Activated T-cell treated with anti-CD3 and anti-CD28 coated beads, Interleukin-2, amount 50 U/mL, for 4 hours (primary cell): Measurements from ENCODE around the gene LHX2. TPM values are rescaled to one million over a fixed set of nuclear protein-coding genes. Genes with fewer than 3 reads are reported as not detected.

Source experiments
- ATAC-seq, 2 donors: fragments of 200-7000 bp; cut with Tn5 transposase; one replicate each; pipeline ENCODE4 v1.10.0; 2021
- DNase-seq: peaks from one replicate; pipeline ENCODE4 v3.0.0-alpha.2; 2020
- H3K27me3 Mint-ChIP-seq: one replicate; pipeline ENCODE4 v1.8.0; 2021; ENCODE audit warnings: low read depth, mixed read lengths
- H3K36me3 Mint-ChIP-seq: one replicate; pipeline ENCODE4 v1.8.0; 2022; ENCODE audit warnings: mixed read lengths; ENCODE audit not compliant: insufficient read depth
- H3K4me1 Mint-ChIP-seq: one replicate; pipeline ENCODE4 v1.8.0; 2021; ENCODE audit warnings: low read depth, mixed read lengths
- H3K4me3 Mint-ChIP-seq: one replicate; pipeline ENCODE4 v1.8.0; 2021; ENCODE audit warnings: mild to moderate bottlenecking, moderate library complexity, mixed read lengths
- H3K9me3 Mint-ChIP-seq: one replicate; pipeline ENCODE4 v1.8.0; 2021; ENCODE audit warnings: mixed read lengths
- total RNA-seq, 3 donors: library from RNA; stranded (reverse); gene quantifications; one replicate each; pipeline ENCODE4 v1.2.1, GENCODE V29; 2021

The LHX2 gene
- total RNA-seq, 3 donors from 2014 or later, result 0.10 TPM; not detected in 2

DNA sequence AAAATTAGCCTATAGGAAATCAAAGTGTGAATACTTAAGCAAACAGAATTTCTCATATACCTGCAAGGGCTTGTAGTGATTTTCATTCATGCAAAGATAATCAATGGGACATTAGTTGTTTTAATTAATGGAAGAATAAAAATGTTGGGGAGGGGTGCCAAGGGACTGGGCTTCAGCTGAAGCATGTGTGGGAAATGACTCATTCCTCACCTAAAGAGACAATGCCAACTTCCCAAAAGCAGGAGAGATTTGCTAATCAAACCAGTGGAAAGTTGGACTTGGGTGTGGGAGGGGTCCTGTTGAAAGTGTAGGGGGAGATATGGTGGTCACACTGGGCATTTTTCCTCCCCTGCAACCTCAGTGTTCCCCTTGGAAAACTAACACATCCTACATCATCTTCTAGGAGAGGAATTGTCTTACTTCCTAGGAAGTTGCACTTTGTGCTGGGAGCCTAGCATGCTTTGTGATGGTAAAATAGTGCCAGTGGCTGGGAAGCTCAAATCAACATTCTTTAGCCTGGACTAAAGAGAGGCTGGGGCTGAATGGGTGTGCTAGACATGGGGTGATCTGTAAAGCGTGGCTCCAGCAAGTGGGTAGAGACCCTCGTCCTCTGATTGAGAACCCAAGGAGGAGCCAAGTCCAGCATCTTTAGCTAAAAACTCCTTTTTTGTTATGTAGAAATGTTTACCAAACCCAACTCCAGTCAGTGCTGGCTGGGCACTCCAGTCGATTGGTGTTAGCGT, 6.4 kb upstream of the LHX2 start:
- Mint-ChIP-seq H3K4me1 (peaks cover 22% of the 10 kb centered on the region), H3K4me3 (no peak overlapping the region), H3K27me3 (peaks cover 96% of the 10 kb centered on the region), H3K36me3 (no peaks in the 10 kb centered on the region), H3K9me3 (no peaks in the 10 kb centered on the region)
- ATAC-seq, result no peak
- DNase-seq, result no peak

DNA sequence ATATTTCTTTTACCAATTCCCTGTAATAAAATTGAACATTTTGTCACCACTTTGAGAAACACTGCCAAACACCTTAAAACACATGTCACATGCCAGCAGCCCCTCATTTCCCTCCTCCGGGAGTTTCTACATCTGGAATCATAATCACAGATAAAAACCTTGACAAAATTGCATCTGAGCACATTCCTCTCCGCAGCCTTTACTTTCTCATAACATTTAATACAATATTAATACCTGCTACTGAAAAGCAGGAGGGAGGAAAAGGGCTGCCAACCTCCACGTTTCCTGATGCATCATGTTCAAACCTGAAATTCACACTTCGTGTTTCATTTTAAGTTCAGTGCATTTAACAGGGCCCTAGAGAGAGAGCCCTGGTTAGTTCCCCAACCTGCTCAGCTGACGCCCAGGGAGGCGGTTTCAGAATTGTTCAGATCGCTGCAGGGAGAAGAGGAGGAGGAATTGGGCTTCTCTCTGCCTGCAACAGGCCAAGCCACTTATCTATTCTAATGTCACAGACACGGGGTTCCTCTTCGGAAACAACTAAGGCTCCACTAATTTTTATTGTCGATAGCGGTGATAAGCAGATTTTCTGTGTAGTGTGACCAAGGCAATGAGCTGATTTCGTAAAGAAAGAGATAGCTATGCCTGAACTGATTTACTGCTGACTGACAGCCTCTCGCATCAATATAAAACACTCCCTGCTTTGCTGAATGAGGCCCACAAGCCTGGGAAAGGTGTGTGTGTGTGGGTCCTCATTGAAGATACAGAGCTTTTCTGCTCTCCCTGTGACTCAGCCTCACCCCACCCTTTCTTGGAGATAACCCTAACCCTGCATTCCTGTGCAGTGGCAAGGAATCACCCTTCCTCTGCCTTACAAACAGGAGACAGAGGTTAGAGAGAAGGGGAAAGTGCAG, 4.9 kb upstream of the LHX2 start:
- H3K36me3 Mint-ChIP-seq, result no peaks in the 10 kb centered on the region
- DNase-seq (no peak), ATAC-seq (no peak)
- no peaks in the 10 kb centered on the region for H3K9me3 Mint-ChIP-seq
- peaks cover 18% of the 10 kb centered on the region for H3K4me1 Mint-ChIP-seq
- H3K27me3 Mint-ChIP-seq, result peaks cover 86% of the 10 kb centered on the region
- no peak overlapping the region for H3K4me3 Mint-ChIP-seq

- H3K4me1 Mint-ChIP-seq, result peaks cover 18% of the 10 kb centered on the region
- ATAC-seq (no peak), DNase-seq (no peak)
- H3K4me3 Mint-ChIP-seq, result no peak overlapping the region
- H3K36me3 Mint-ChIP-seq, result no peaks in the 10 kb centered on the region
- H3K9me3 Mint-ChIP-seq, result no peaks in the 10 kb centered on the region
- peaks cover 78% of the 10 kb centered on the region for H3K27me3 Mint-ChIP-seq
These were observed 3.8 kb upstream of the LHX2 start for GRCh38 chr9:124007565-124008302.

- peak; percentile 55 for ATAC-seq
- Mint-ChIP-seq H3K36me3 (no peaks in the 10 kb centered on the region), H3K27me3 (peaks cover 78% of the 10 kb centered on the region), H3K9me3 (no peaks in the 10 kb centered on the region), H3K4me3 (no peak overlapping the region), H3K4me1 (peaks cover 20% of the 10 kb centered on the region)
- DNase-seq, result no peak
These were observed 3.3 kb upstream of the LHX2 start for GRCh38 chr9:124008303-124008693.

- Mint-ChIP-seq H3K36me3 (no peaks in the 10 kb centered on the region), H3K9me3 (no peaks in the 10 kb centered on the region), H3K27me3 (peaks cover 77% of the 10 kb centered on the region), H3K4me3 (no peak overlapping the region), H3K4me1 (peaks cover 22% of the 10 kb centered on the region)
- DNase-seq (no peak), ATAC-seq (peak in 1 of 2 donors; percentile 27)
These were observed 2.7 kb upstream of the LHX2 start for GRCh38 chr9:124008694-124009530.

DNA sequence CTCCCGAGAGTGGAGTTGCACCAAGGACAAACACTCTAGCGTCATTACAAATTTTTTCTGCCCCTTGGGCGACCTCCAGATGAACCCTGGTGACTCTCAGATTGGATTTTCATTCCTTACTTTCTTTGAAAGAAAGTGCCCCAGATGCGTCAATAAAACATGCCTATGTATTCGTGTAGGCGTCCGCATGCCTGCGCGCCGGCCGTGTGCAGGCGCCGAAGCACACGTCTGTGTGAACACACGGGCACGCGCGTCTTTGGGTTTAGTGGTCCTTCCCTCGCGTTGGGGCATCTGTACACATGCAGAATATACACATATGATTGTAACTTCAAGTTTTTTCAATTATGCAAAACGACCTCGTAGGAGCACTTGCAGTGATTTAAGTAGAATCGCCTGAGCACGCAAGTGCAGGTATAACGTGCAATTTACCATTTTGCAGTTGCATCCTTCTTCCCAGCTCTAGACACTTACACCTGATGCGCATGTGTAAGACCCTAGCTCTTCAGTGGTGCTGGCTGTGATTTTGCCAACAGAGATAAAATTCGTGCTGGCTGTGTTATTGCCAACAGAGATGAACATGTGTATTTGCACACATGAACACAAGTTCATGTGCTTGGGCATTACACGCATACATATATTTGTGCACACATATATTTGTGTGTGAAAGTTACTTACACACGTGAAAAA, 1.9 kb upstream of the LHX2 start:
- Mint-ChIP-seq H3K36me3 (no peaks in the 10 kb centered on the region), H3K4me1 (peaks cover 22% of the 10 kb centered on the region), H3K9me3 (no peaks in the 10 kb centered on the region), H3K4me3 (no peak overlapping the region), H3K27me3 (peaks cover 77% of the 10 kb centered on the region)
- no peak for ATAC-seq
- no peak for DNase-seq

- Mint-ChIP-seq H3K36me3 (no peaks in the 10 kb centered on the region), H3K4me1 (peaks cover 22% of the 10 kb centered on the region), H3K27me3 (peaks cover 74% of the 10 kb centered on the region), H3K4me3 (no peak overlapping the region), H3K9me3 (no peaks in the 10 kb centered on the region)
- ATAC-seq (no peak), DNase-seq (no peak)
These were observed 1.3 kb upstream of the LHX2 start for GRCh38 chr9:124010303-124010664.

GRCh38 chr9:124010665-124011321, 775 bp upstream of the LHX2 start:
- Mint-ChIP-seq H3K27me3 (peaks cover 74% of the 10 kb centered on the region), H3K9me3 (no peaks in the 10 kb centered on the region), H3K4me3 (no peak overlapping the region), H3K36me3 (no peaks in the 10 kb centered on the region), H3K4me1 (peaks cover 26% of the 10 kb centered on the region)
- ATAC-seq (no peak), DNase-seq (no peak)

GRCh38 chr9:124012368-124013301, 1.1 kb downstream of the LHX2 start:
- no peak overlapping the region for H3K4me3 Mint-ChIP-seq
- DNase-seq (no peak), ATAC-seq (no peak)
- peaks cover 37% of the 10 kb centered on the region for H3K4me1 Mint-ChIP-seq
- no peaks in the 10 kb centered on the region for H3K9me3 Mint-ChIP-seq
- no peaks in the 10 kb centered on the region for H3K36me3 Mint-ChIP-seq
- H3K27me3 Mint-ChIP-seq, result peaks cover 70% of the 10 kb centered on the region

DNA sequence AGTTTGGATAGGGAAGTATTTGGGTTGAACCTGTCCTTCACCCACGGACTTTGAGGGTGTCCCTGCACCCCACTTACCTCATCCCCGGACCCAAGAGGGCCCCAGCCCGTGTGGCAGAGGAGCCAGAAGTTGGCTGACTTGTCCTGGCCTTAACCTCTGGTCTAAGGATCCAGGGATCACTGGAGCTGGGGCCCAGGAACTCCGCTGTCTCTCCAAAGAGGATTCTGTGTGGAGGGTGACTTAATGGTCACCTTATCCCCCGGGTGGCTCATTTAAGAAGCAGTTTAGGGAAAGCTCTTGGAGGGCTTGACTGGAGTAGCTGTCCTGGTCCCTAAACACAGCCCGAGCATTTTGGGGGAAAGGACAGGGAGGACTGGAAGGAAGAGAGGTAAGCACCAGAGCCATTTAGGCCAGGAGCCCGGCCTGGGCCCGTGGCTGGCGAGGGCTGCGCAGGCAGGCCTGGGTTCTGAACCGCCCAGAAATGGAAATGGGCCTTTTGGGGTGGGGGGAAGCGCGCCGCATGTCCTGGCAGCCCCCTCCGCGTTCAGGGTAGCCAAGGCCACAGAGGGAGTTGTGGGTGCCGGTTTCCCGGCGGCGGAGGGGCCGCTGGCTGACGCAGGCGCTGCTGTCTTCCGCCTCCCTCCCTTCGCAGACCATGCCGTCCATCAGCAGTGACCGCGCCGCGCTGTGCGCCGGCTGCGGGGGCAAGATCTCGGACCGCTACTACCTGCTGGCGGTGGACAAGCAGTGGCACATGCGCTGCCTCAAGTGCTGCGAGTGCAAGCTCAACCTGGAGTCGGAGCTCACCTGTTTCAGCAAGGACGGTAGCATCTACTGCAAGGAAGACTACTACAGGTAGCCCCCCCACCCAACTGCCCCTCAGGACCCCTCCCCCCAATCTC, 2.0 kb downstream of the LHX2 start:
- DNase-seq (no peak), ATAC-seq (no peak)
- Mint-ChIP-seq H3K9me3 (no peaks in the 10 kb centered on the region), H3K27me3 (peaks cover 68% of the 10 kb centered on the region), H3K36me3 (no peaks in the 10 kb centered on the region), H3K4me1 (peaks cover 37% of the 10 kb centered on the region), H3K4me3 (no peak overlapping the region)

GRCh38 chr9:124014211-124014955, 2.8 kb downstream of the LHX2 start:
- peaks cover 36% of the 10 kb centered on the region for H3K4me1 Mint-ChIP-seq
- no peak for ATAC-seq
- no peak for DNase-seq
- peaks cover 67% of the 10 kb centered on the region for H3K27me3 Mint-ChIP-seq
- no peaks in the 10 kb centered on the region for H3K9me3 Mint-ChIP-seq
- H3K36me3 Mint-ChIP-seq, result no peaks in the 10 kb centered on the region
- H3K4me3 Mint-ChIP-seq, result no peak overlapping the region
